Pancreas (tissue), 10 donors: Measurements from ENCODE around the gene CBLC. TPM values are rescaled to one million over a fixed set of nuclear protein-coding genes. Genes with fewer than 3 reads are reported as not detected.

ENCODE experiments used
- ATAC-seq, 4 donors: fragments of 200-7000 bp; cut with Tn5 transposase; one replicate each; pipeline versions ENCODE4 v1.8.0 to v1.9.1; 2020; ENCODE audit warnings: mild to moderate bottlenecking in 4 of 4, moderate library complexity in 4 of 4
- DNase-seq, 6 donors: peaks; one replicate each; pipeline ENCODE4 v3.0.0-alpha.2; 2020
- FAIRE-seq: peaks from 2 replicates; lab custom pipeline; 2012; peaks lifted over from hg19 to GRCh38; lab: Jason Lieb, UNC
- H3K27ac ChIP-seq, 4 donors: fragments of 200-600 bp; sonication (generic); 1 replicate in 3 of 4; 2 replicates in 1 of 4; pipeline versions ENCODE4 v1.5.0 to v1.8.0; 2020
- H3K27me3 ChIP-seq, 4 donors: fragments of 200-600 bp; one replicate each; pipeline ENCODE4 v1.8.0; 2021
- H3K36me3 ChIP-seq, 3 donors: fragments of 200-600 bp; sonication (generic) in 1 of 3; one replicate each; pipeline versions ENCODE4 v1.5.0 to v1.8.0; 2020 to 2021
- H3K4me1 ChIP-seq, 3 donors: fragments of 200-600 bp; one replicate each; pipeline ENCODE4 v1.8.0; 2021
- H3K4me3 ChIP-seq, 4 donors: fragments of 200-600 bp; sonication (generic) in 2 of 4; one replicate each; pipeline versions ENCODE4 v1.5.0 to v1.8.0; 2020 to 2021
- H3K9me3 ChIP-seq, 4 donors: fragments of 200-600 bp; one replicate each; pipeline ENCODE4 v1.8.0; 2021
- CTCF ChIP-seq, 4 donors: fragments of 200-600 bp; sonication (generic) in 3 of 4; IDR thresholded peaks; one replicate each; pipeline versions ENCODE4 v1.5.0 to v1.8.0; 2021; ENCODE audit warnings: antibody characterized with exemption in 4 of 4
- WGBS, 2 donors: extraction: QIAGEN DNeasy Blood & Tissue Kit; methylation state at CpG; one replicate each; pipeline ENCODE4 v1.1.7; 2013; 5-methylcytosine and 5-hydroxymethylcytosine counted together
- intact Hi-C, 3 donors: fragments of 100-400 bp; cut with DNase I; formaldehyde crosslinking; loops; one replicate each; pipeline versions ENCODE4 v1.11.1 to v1.14.2; 2022
- polyA plus RNA-seq, 2 donors: library from polyadenylated mRNA; stranded (reverse); fragments of 200-250 nt; gene quantifications; one replicate each; pipeline ENCODE4 v1.2.3, GENCODE V29; 2013
- total RNA-seq, 6 donors: library from RNA; stranded (reverse); fragmentation: NEBNext Ultra II Directional in 4 of 6; extraction: Animal tissue kit (Norgen Biotek cat#: 25700) in 4 of 6; gene quantifications; one replicate each; pipeline versions ENCODE4 v1.2.1 to v1.2.4, GENCODE V29; 2021 to 2023
- donor health status: healthy with polysubstance abuse.
- donor health status: DM: no; HTN: no; CAD: no; lungs with moderate emphysema.
- donor health status: DM: no; HTN: no; CAD: no.
- donor health status: control.
- donor health status: control.
- donor health status: Bipolar disorder and iron deficiency.
- donor health status: DM: yes; HTN: yes; CAD: no.
- donor health status: DM: no; HTN: no; CAD: no.
- donor health status: DM: no; HTN: no; CAD: no.
- donor health status: DM: yes; HTN: yes; CAD: no.

Gene CBLC
- total and polyA plus RNA-seq, 8 donors, result 10.1 to 29.7 (median 13.9) TPM

GRCh38 chr19:44747739-44748425, 29.8 kb upstream of the CBLC start:
- no peak for TF ChIP-seq CTCF (IDR thresholded peaks at IDR 0.05)
- ATAC-seq (peak; percentile 29 to 46 (median 40)), FAIRE-seq (no peak), DNase-seq (peak; percentile 72 to 87 (median 77))
- Histone ChIP-seq H3K9me3 (no peaks in the 10 kb centered on the region), H3K27ac (peak overlapping the region; percentile 70 to 93 (median 85)), H3K4me1 (peaks cover 13 to 46% (median 17%) of the 10 kb centered on the region in 3 donors), H3K4me3 (peak overlapping the region; percentile 18 to 80 (median 68)), H3K27me3 (no peaks in the 10 kb centered on the region), H3K36me3 (no peaks in the 10 kb centered on the region)
- intact Hi-C loops, result no loop called here
- WGBS, 2 donors, result 0% methylated on average over 26 of the region's 26 CpGs

DNA sequence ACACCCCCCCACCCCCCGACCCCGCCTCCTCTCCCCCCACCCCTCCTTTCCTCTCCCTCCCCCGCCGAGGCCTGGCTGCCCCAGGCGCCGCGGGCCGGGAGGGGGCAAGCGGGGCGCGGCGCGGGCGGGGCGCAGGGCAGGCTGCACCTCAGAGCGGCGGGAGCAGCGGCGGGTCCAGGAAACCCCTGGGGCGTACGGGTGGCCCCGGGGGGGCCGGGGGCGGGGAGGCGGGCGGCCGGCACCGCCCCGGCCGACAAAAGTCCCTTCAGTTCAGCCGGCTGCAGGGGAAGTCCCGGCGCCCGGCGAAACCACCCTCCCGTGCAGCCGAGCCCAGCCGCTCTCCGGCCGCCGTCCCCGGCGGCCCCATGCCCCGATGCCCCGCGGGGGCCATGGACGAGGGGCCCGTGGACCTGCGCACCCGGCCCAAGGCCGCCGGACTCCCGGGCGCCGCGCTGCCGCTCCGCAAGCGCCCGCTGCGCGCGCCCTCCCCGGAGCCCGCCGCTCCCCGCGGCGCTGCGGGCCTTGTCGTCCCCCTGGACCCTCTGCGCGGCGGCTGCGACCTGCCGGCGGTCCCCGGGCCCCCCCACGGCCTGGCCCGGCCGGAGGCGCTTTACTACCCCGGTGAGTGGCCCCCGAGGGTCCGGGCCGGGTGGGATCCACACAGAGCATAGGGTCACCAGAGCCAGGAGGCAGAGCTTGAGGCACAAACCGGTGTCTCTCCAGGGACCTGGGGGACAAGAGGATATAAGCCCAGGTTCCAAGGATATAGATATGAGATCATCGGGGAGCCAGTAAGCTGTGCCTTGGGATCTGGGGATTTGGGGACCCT, 29.1 kb upstream of the CBLC start, which contains the start of gene BCL3:
BCL3 (plus strand) TSS at position 283 of the 829 bp plus-strand sequence; CDS start at position 366, 83 bp downstream.
- H3K9me3 ChIP-seq, result no peaks in the 10 kb centered on the region
- peaks cover 6 to 40% (median 10%) of the 10 kb centered on the region in 3 donors for H3K4me1 ChIP-seq
- WGBS, 2 donors, result 0% methylated on average over 19 to 86 of the region's 88 CpGs
- peak within 1 kb of the TSS; percentile 60 to 80 (median 74) for H3K4me3 ChIP-seq
- no peaks in the 10 kb centered on the region for H3K36me3 ChIP-seq
- DNase-seq (peak; percentile 72 to 87 (median 79)), ATAC-seq (peak; percentile 36 to 53 (median 49)), FAIRE-seq (no peak)
- intact Hi-C loops, result no loop called here
- TF ChIP-seq CTCF (IDR thresholded peaks at IDR 0.05), result no peak
- peak within 1 kb of the TSS; percentile 70 to 93 (median 85) for H3K27ac ChIP-seq
- no peaks in the 10 kb centered on the region for H3K27me3 ChIP-seq

- H3K9me3 ChIP-seq, result no peaks in the 10 kb centered on the region
- peak overlapping the region; percentile 60 to 80 (median 74) for H3K4me3 ChIP-seq
- no peaks in the 10 kb centered on the region for H3K27me3 ChIP-seq
- peaks cover 0 to 34% (median 5%) of the 10 kb centered on the region in 3 donors for H3K4me1 ChIP-seq
- WGBS, 2 donors, result 5 to 21% methylated on average over 1 of the region's 1 CpG
- no peak for TF ChIP-seq CTCF (IDR thresholded peaks at IDR 0.05)
- peak overlapping the region; percentile 65 to 93 (median 85) for H3K27ac ChIP-seq
- FAIRE-seq (no peak), DNase-seq (no peak), ATAC-seq (no peak)
- no peaks in the 10 kb centered on the region for H3K36me3 ChIP-seq
- intact Hi-C loops, result no loop called here
These were observed 28.4 kb upstream of the CBLC start for GRCh38 chr19:44749292-44749691.

GRCh38 chr19:44749994-44750393, 27.7 kb upstream of the CBLC start:
- Histone ChIP-seq H3K27me3 (no peaks in the 10 kb centered on the region), H3K27ac (peak overlapping the region in 2 of 4 donors; percentile 92 to 93), H3K4me3 (peak overlapping the region; percentile 60 to 80 (median 74)), H3K4me1 (peaks cover 5 to 31% (median 10%) of the 10 kb centered on the region in 3 donors), H3K9me3 (no peaks in the 10 kb centered on the region), H3K36me3 (no peaks in the 10 kb centered on the region)
- DNase-seq (no peak), FAIRE-seq (no peak), ATAC-seq (no peak)
- intact Hi-C loops, result no loop called here
- TF ChIP-seq CTCF (IDR thresholded peaks at IDR 0.05), result no peak
- WGBS, 2 donors, result 65 to 79% methylated on average over 10 of the region's 10 CpGs
